Mesenchymal stem cell (in vitro differentiated cells and primary cell): ENCODE results near the gene MYL12B.

Source experiments
- DNase-seq: peaks from one replicate; pipeline ENCODE4 v3.0.0-alpha.2; 2013
- H2AFZ ChIP-seq: one replicate; pipeline ENCODE4 v1.6.1; 2013; ENCODE audit warnings: low read depth, mild to moderate bottlenecking, control low read depth, inconsistent platforms, low read length, moderate library complexity
- H2AK5ac ChIP-seq: 2 replicates; pipeline ENCODE4 v1.6.1; 2013; ENCODE audit warnings: low read length, moderate library complexity, mild to moderate bottlenecking, inconsistent platforms; ENCODE audit not compliant: severe bottlenecking
- H2BK120ac ChIP-seq: one replicate; pipeline ENCODE4 v1.6.1; 2013; ENCODE audit warnings: low read depth, mild to moderate bottlenecking, inconsistent platforms, low read length, moderate library complexity
- H2BK12ac ChIP-seq, 2 experiments: one replicate each; pipeline ENCODE4 v1.6.1; 2013; ENCODE audit warnings: inconsistent platforms in 2 of 2, low read length in 2 of 2, mild to moderate bottlenecking in 2 of 2, moderate library complexity in 2 of 2, control low read depth in 1 of 2
- H2BK15ac ChIP-seq: one replicate; pipeline ENCODE4 v1.6.1; 2013; ENCODE audit warnings: mild to moderate bottlenecking, low read depth, inconsistent platforms; ENCODE audit not compliant: poor library complexity, severe bottlenecking
- H2BK5ac ChIP-seq: 2 replicates; pipeline ENCODE4 v1.6.1; 2013; ENCODE audit warnings: low read depth, mild to moderate bottlenecking, low read length, control low read depth, inconsistent platforms; ENCODE audit not compliant: poor library complexity, severe bottlenecking
- H3K14ac ChIP-seq, 2 experiments: one replicate each; pipeline ENCODE4 v1.6.1; 2013; ENCODE audit warnings: inconsistent platforms in 2 of 2, low read length in 2 of 2, control low read depth in 1 of 2, mild to moderate bottlenecking in 1 of 2, moderate library complexity in 1 of 2
- H3K18ac ChIP-seq, 2 experiments: one replicate each; pipeline ENCODE4 v1.6.1; 2013; ENCODE audit warnings: inconsistent platforms in 2 of 2, low read length in 2 of 2, control low read depth in 1 of 2, low read depth in 1 of 2, mild to moderate bottlenecking in 1 of 2
- H3K23ac ChIP-seq, 2 experiments: one replicate each; pipeline ENCODE4 v1.6.1; 2013; ENCODE audit warnings: inconsistent platforms in 2 of 2, low read length in 2 of 2, mild to moderate bottlenecking in 2 of 2, moderate library complexity in 2 of 2, control low read depth in 1 of 2
- H3K27ac ChIP-seq: 2 replicates; pipeline ENCODE4 v1.5.1; 2013; ENCODE audit warnings: mild to moderate bottlenecking, moderate library complexity, low read length, control low read depth, inconsistent platforms; ENCODE audit not compliant: poor library complexity, severe bottlenecking
- H3K27me3 ChIP-seq, 2 experiments: 2 replicates each; pipeline versions ENCODE4 v1.6.1 to v1.7.0; 2013; ENCODE audit warnings: low read length in 2 of 2, mild to moderate bottlenecking in 2 of 2, moderate library complexity in 2 of 2, control low read depth in 1 of 2, inconsistent platforms in 1 of 2; ENCODE audit not compliant: control insufficient read depth in 1 of 2, insufficient read depth in 1 of 2
- H3K36me3 ChIP-seq, 2 experiments: 2 replicates each; pipeline versions ENCODE4 v1.6.1 to v1.7.0; 2013; ENCODE audit warnings: low read length in 2 of 2, control low read depth in 1 of 2, inconsistent platforms in 1 of 2, low read depth in 1 of 2, mild to moderate bottlenecking in 1 of 2; ENCODE audit not compliant: insufficient read depth in 2 of 2, control insufficient read depth in 1 of 2
- H3K4ac ChIP-seq, 2 experiments: one replicate each; pipeline ENCODE4 v1.6.1; 2013; ENCODE audit warnings: inconsistent platforms in 2 of 2, low read length in 2 of 2, mild to moderate bottlenecking in 2 of 2, moderate library complexity in 2 of 2, control low read depth in 1 of 2, low read depth in 1 of 2
- H3K4me1 ChIP-seq: 2 replicates; pipeline ENCODE4 v1.6.1; 2013; ENCODE audit warnings: low read depth, low read length, control low read depth; ENCODE audit not compliant: control insufficient read depth, insufficient read depth
- H3K4me2 ChIP-seq: 2 replicates; pipeline ENCODE4 v1.6.1; 2013; ENCODE audit warnings: low read length, mild to moderate bottlenecking, inconsistent platforms; ENCODE audit not compliant: poor library complexity, severe bottlenecking
- H3K4me3 ChIP-seq, 2 experiments: 2 replicates each; pipeline versions ENCODE4 v1.5.1 to v1.7.0; 2013; ENCODE audit warnings: low read length in 2 of 2, mild to moderate bottlenecking in 2 of 2, control low read depth in 1 of 2, low read depth in 1 of 2; ENCODE audit not compliant: insufficient read depth in 1 of 2
- H3K79me1 ChIP-seq: replicated peaks from 2 replicates; pipeline ENCODE4 v1.6.1; 2013; ENCODE audit warnings: mild to moderate bottlenecking, control low read depth, low read length, inconsistent platforms; ENCODE audit not compliant: poor library complexity, severe bottlenecking
- H3K9ac ChIP-seq: 2 replicates; pipeline ENCODE4 v1.7.0; 2013; ENCODE audit warnings: mild to moderate bottlenecking, low read length, moderate library complexity
- H3K9me3 ChIP-seq: 2 replicates; pipeline ENCODE4 v1.7.0; 2013; ENCODE audit warnings: mild to moderate bottlenecking, low read length; ENCODE audit not compliant: control insufficient read depth
- H4K8ac ChIP-seq: one replicate; pipeline ENCODE4 v1.6.1; 2013; ENCODE audit warnings: inconsistent platforms, mild to moderate bottlenecking, low read length, moderate library complexity
- H4K91ac ChIP-seq: one replicate; pipeline ENCODE4 v1.6.1; 2013; ENCODE audit warnings: mild to moderate bottlenecking, low read length, inconsistent platforms
- WGBS: methylation state at CpG from one replicate; pipeline ENCODE4 v1.1.7; 2013; ENCODE audit warnings: mixed read lengths; 5-methylcytosine and 5-hydroxymethylcytosine counted together

Gene MYL12B

DNA sequence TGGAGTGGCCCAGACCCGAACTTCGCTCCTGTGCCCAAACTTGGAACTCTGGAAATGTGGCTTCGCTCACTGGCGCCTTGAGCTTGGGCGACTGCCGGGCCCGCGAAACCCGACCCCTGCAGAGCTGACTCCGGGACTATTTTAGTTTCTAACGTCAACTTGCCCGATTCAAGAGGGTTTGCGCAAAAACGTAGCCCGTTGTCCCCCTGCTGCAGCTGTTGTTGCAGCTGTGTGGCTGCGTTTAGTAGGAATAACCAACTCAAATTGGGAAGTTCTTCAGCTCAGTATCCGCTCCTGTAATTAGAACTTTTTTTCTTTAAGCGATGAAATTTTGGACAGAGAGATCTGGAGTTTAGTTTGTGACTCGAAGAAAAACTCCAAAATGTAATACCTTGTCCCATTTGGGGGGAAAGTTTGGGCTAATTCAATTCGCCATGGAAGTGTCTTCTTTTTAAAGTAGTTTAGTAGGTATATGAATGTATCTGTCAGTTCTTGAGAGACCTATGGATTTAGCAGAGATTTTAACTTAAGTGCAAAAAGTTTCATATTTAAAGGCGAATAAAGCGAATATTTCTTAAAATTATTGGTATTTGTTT is 13.8 kb upstream of the MYL12B start:
- peak overlapping the region in 1 of 2 experiments; percentile 100 for H3K23ac ChIP-seq
- peak overlapping the region; percentile 38 to 86 for H2BK12ac ChIP-seq
- H4K91ac ChIP-seq: peak overlapping the region; percentile 100
- 1% methylated on average over 21 of the region's 22 CpGs for WGBS
- H3K4me1 ChIP-seq: peaks cover 3% of the 10 kb centered on the region
- no peaks in the 10 kb centered on the region for H3K27me3 ChIP-seq
- H3K18ac ChIP-seq: peak overlapping the region; percentile 100
- H2BK5ac ChIP-seq: peak overlapping the region; percentile 100
- peak overlapping the region; percentile 94 to 97 for H3K4me3 ChIP-seq
- H4K8ac ChIP-seq: peak overlapping the region; percentile 100
- peak overlapping the region; percentile 97 for H3K27ac ChIP-seq
- H2BK120ac ChIP-seq: peak overlapping the region; percentile 99
- peak overlapping the region; percentile 95 to 100 for H3K14ac ChIP-seq
- peak overlapping the region; percentile 89 for H2AK5ac ChIP-seq
- peaks cover 2 to 14% of the 10 kb centered on the region in 2 experiments for H3K36me3 ChIP-seq
- peaks cover 5% of the 10 kb centered on the region for H3K79me1 ChIP-seq
- peak overlapping the region; percentile 95 to 100 for H3K4ac ChIP-seq
- no peak overlapping the region for H2AFZ ChIP-seq
- DNase-seq: peak; percentile 65
- H2BK15ac ChIP-seq: peak overlapping the region; percentile 87
- no peaks in the 10 kb centered on the region for H3K9me3 ChIP-seq
- no peak overlapping the region for H3K4me2 ChIP-seq
- H3K9ac ChIP-seq: peak overlapping the region; percentile 98

- Histone ChIP-seq H2BK12ac (no peak overlapping the region), H3K4me2 (peak overlapping the region; percentile 41), H3K9me3 (no peaks in the 10 kb centered on the region), H3K36me3 (peaks cover 2 to 21% of the 10 kb centered on the region in 2 experiments), H2AK5ac (no peak overlapping the region), H2BK5ac (no peak overlapping the region), H4K8ac (no peak overlapping the region), H3K27ac (peak overlapping the region; percentile 97), H4K91ac (no peak overlapping the region), H3K9ac (peak overlapping the region; percentile 98), H2BK15ac (no peak overlapping the region), H3K4me3 (peak overlapping the region in 1 of 2 experiments; percentile 94), H3K4ac (peak overlapping the region; percentile 28 to 35), H2AFZ (no peak overlapping the region), H3K79me1 (peaks cover 5% of the 10 kb centered on the region), H3K23ac (no peak overlapping the region), H3K4me1 (peaks cover 3% of the 10 kb centered on the region), H3K14ac (no peak overlapping the region), H3K27me3 (no peaks in the 10 kb centered on the region), H3K18ac (no peak overlapping the region), H2BK120ac (no peak overlapping the region)
- DNase-seq: peak; percentile 56
- 24% methylated on average over 5 of the region's 9 CpGs for WGBS
These were observed 13.1 kb upstream of the MYL12B start for GRCh38 chr18:3248658-3249359.

- Histone ChIP-seq H4K8ac (no peak overlapping the region), H2BK5ac (no peak overlapping the region), H3K4me1 (peaks cover 1% of the 10 kb centered on the region), H2AFZ (no peak overlapping the region), H3K79me1 (no peaks in the 10 kb centered on the region), H3K14ac (no peak overlapping the region), H2BK12ac (no peak overlapping the region), H3K4ac (no peak overlapping the region), H3K36me3 (peaks cover 7 to 37% of the 10 kb centered on the region in 2 experiments), H3K27ac (peak overlapping the region; percentile 93), H3K9ac (peak overlapping the region; percentile 76), H3K23ac (no peak overlapping the region), H4K91ac (no peak overlapping the region), H3K18ac (no peak overlapping the region), H3K4me2 (peak overlapping the region; percentile 66), H3K4me3 (peak overlapping the region in 1 of 2 experiments; percentile 55), H2BK15ac (no peak overlapping the region), H3K9me3 (no peaks in the 10 kb centered on the region), H2BK120ac (no peak overlapping the region), H3K27me3 (no peaks in the 10 kb centered on the region), H2AK5ac (no peak overlapping the region)
- 52% methylated on average over 3 of the region's 6 CpGs for WGBS
- peak; percentile 69 for DNase-seq
These were observed 11.5 kb upstream of the MYL12B start for GRCh38 chr18:3250237-3251107.
